ENCODE measurements around the gene KRTAP8-1. TPM values are rescaled to one million over a fixed set of nuclear protein-coding genes. Genes with fewer than 3 reads are reported as not detected.

The KRTAP8-1 gene, protein sequence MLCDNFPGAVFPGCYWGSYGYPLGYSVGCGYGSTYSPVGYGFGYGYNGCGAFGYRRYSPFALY
- not detected in 2 replicates for total RNA-seq (2014; rRNA removed; shearing (Covaris generic))

DNA sequence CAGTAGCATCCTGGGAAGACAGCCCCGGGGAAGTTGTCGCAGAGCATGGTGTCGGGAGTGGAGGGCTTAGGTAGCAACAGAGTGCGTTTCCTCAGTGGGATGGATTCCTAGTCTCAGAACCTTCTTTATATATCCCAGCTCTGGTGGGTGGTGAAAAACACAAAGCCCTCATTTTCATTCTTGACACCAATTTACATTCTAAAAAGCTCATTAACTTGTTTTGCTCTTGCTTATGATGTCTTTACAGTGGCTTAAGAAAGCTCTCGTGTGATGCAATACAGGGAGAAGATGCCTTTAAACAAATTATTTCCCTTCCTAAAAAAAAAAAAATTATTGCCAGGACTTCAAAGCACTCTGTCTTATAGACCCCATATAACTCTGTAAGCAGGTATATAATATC, at the start of gene KRTAP8-1:
Gene KRTAP8-1 (minus strand): TSS at position 101 of the 400 bp plus-strand sequence. CDS start 54 bp downstream, at position 47.
- no peak for DNase-seq (ENCODE audit: low spot score)

DNA sequence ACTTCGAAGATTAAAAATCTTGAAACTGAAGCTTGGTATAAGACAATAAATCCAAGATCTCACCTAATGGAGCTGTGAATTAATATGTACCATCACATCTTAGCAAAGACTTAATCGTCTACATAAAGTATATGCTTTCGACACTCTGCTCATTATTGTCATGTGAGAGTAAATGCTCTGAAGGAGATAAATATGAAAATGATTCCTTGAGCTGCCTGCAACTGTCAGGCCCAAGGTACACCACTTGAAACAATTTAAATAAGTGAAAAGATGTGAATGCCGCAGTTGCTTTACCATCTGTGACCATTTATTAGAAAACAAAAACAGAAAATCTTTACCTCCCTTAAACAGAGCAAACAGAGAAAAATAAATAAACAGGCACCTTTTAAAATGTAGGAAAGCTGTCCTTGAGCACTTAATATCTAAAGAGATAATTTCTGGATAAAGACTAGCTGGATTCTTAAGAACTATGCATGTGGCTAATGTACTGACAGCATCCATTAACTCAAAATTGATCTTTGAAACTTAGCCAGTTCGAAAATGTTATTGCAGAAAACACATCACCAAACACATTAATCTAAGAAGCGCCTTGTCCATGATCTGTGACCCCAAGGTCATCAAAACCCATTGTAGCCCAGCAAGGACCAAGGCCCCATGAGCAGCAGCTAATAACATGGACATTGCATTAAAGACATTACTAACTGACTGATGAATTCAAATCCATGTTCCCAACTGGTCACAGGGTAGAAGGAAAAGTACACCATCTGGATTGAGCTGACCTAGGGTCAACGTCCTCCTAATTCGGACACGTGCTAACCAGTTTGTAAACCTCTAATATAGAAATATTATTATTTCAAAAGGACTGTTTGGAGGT, 34.8 kb upstream of the KRTAP8-1 start:
- DNase-seq (ENCODE audit: low spot score), result no peak

DNA sequence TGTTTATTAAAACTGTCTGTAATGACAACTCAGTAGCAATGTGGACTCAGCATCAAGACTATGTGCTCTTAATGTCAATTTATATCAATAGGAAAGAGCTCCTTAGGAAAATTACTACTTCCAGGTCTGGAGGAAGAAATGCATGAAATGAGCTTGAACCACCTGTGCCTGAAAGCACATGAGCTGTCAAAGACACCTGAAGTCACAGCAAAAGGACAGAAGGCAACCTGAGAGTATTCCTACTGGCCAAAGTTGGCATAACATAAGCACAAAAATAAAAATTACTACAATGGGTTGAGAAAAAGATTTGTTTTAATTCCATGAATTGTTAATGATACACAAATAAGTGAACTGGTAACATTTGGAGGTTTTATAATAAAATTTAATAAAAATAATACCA, 29.9 kb upstream of the KRTAP8-1 start:
- DNase-seq (ENCODE audit: low spot score), result no peak

DNA sequence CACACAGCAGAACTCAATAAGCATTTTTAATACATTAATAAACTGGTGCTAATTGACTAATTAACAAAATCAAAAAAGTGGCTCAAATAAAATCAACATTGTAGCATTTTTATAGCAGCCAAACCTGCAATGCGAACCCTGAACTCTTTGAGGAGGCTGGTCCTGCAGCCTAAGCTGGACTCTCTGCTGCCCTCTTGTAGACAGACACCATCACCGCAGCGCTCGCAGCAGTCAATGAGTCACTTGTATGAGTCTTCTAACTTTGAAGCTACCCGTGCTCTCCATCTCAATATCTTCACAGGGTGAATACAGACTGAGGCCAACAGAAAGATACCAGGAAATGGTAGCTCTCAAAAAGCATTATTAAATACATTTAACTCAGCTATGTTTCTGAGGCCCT, 26.2 kb upstream of the KRTAP8-1 start:
- DNase-seq (ENCODE audit: low spot score), result peak; percentile 36

DNA sequence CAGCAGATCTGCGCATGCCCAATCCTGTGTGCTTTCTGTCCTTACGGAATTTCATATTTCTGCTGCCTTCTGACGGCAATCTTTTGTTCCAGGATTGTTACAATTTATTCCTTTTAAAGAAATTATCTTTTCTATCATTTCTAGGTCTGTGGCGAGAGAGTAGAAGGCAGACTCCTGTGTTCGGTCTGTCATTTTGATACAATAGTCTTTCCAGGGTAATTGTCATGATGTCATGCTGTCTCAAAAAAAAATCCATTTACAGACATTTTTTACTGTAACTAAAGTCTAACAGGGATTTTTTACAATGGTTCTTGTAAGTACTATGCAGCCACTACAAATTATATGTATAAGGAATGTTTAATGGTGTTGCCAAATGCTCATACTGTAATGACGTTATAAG, 25.5 kb upstream of the KRTAP8-1 start:
- DNase-seq (ENCODE audit: low spot score), result no peak

DNA sequence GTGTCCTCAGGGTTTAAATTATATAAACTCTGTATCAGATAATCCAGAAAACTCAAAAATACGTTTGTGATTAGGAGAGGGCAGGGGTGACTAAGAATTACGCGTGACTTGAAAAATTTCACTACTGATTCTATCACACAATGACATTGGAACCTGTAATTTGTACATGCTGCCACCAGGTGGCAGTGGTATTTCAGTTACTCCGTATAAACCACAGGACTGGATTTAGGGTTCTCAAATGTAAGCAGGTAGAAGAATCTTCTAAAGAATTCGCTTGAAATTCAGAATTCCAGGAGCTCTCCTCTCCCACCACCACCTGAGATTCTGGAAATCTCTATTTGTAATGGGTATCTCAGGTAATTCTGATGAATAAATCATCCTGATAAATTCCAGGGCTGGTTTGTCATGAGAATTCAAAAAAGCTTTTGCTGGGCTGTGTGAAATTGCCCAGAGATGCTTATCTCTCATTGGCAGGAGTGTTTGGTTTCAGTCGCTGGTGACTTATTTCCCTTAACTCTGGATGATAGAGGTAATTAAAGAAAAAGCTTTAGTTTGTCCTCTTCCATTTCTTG, 18.2 kb upstream of the KRTAP8-1 start:
- DNase-seq (ENCODE audit: low spot score), result peak; percentile 36

DNA sequence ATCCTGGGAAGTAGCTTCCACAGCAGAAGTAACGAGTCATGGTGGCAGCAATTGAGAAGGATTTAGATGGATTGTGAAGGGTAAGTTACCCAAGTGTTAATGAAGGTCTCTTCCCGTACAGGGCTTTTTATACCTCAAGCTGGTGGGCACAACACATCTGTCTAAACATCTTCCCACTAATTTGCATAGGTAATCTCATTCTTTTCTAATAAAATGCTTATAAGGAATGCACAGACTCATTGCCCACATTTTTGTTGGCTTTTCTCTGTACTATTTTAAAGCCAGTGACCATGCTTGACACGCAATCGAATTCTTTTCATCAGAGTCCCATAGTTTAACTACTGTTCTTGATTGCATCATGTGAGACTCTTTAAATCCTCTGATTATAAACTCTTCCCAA, 16.6 kb upstream of the KRTAP8-1 start, which contains the start of gene KRTAP7-1:
Gene KRTAP7-1 (minus strand): TSS at position 101 of the 400 bp plus-strand sequence. CDS start 61 bp downstream, at position 40.
- no peak for DNase-seq (ENCODE audit: low spot score)

DNA sequence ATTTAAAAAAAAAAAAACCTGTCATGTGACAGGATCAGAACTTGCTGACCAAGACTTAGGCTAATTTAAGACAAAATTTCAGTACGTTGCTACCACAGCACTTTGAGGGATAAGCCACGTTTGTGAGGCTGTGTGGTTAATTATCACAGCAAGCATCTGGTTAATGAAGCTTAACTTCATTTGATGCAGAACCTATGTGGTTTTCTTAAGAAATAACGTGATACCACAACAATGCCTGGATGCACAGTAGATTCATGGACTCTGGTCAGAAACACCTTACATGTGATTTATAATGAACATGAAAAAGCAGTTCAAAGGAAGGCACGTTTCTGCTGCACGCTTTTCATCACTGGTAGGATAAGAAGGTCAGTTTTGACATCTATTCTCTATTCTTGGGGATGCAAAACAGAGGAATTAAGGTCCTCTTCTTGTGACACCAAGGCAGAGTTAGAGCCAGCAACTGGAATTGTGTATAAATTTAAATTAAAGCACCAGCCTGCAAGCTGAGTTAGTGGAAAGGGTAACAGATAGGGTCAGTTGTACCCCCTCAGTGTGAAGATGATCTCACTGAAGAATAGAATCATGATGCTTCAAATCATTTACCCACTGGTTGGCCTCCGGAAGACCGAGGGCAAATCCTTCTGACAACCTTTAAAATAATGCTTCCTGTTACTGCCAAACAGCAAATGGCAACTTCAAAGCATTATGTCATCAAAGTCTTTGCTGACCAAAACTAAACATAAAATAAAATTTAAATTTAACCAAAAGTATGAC, 6.0 kb upstream of the KRTAP8-1 start:
- no peak for DNase-seq (ENCODE audit: low spot score)

DNA sequence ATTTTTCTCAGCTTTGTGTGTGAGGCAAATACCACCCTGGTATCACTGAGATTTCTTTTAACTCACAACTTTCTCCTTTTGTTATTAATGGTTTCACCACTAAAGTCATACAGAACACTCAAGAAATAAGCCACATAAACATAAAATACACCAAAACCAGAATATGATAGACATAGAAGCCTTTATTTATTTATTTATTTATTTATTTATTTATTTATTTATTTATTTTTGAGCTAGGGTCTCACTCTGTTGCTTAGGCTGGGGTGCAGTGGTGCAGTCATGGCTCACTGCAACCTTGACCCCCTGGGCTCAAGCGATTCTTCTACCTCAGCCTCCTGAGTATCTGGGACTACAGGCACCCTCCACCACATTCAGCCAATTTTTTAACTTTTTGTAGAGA, 12.5 kb downstream of the KRTAP8-1 start:
- no peak for DNase-seq (ENCODE audit: low spot score)

DNA sequence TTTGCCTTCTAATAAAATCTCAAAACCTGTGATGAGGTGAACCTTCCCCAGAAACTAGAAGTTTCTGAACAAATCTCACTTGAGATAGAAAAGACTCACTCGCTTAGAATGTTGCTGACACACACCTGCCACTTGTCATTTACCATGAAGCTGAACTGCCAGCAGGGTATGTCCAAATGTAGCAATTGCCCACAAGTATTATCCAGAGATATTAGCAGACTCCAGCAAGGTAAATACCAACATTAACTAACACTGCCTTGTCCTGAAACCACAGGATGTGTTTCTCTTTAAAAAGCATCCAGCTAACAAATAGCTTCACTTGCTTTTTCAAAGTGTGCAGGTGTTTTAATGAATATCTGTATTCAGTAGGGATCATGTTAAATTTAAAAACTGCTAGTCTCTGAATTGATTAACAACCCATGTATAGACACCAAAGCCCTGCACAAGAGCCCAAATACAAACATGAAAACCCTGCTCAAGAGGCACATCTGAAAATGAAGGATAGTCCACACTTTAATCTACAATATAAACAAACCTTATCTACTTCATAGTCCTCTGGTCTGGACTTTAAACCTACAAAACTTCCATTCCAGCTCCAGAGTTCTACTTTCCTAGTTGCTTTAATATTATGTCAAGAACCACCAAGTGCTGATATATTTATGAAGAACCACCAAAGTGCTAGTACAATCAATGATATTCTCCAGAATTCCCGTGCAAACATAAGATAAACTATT, 19.3 kb downstream of the KRTAP8-1 start:
- DNase-seq (ENCODE audit: low spot score), result no peak

DNA sequence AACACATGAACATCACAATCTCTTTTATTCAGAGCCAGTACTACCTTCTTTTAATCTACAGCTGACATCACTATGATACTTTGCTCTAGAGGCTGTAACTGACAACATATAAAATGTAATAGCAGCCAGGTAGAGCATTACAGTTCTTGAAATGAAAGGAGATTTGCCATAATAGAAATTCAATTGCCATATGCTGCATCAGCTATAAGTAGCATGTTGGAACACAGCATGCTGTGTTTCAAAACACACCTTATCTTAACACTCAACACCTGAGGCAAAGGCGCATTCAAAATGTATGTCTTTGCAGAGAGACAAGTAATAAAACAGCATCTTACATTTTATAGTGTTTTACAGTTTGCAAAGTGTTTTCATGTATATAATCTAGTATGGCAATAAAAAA, 33.8 kb downstream of the KRTAP8-1 start:
- no peak for DNase-seq (ENCODE audit: low spot score)

DNA sequence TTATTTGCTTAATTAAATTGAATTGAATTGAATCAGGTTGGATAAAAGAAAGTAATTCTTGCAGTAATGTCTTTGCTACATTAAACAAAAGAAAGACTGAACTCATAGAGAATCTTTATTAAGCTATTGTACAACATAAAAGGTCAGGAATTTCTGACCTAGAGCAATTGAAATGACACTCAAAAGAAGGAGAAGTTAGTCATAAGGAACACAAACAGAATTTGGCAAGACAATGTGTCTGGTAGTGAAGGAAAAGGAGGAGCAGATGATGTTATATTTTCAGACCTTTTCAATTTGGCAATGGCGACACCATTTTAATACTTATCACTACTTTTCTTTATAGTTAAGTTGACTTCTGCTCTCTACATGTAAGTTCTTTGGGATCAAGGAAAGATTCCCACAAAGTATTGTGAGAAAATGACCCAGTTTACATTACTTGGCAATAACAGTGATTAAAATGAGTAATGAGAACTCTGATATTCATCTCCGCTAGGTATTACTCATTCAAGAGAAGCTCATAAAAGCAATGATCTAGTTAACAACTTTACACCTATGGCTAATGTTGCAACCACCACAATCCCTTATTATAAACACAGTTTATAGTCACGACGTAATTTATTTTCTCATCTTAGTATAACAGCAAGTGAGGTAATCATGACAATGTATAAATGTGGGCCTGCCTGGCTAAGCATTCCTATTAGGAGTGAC, 43.2 kb downstream of the KRTAP8-1 start:
- DNase-seq (ENCODE audit: low spot score), result no peak

Small RNA genes lying within 50 kb of the gene (small RNA-seq; reads per million reads assigned to genes)
- gene AP000244.1 (not detected), gene KRTAP8-2P (not detected), gene KRTAP8-3P (not detected)

Other genes with a start within 250 kb of the KRTAP8-1 start
- gene KRTAP22-2, start 222.9 kb downstream of the KRTAP8-1 start, total RNA-seq (2014; rRNA removed; shearing (Covaris generic)), result not detected in 2 replicates
- not detected in 2 replicates for gene KRTAP6-3, start 220.8 kb downstream of the KRTAP8-1 start, total RNA-seq (2014; rRNA removed; shearing (Covaris generic))
- gene KRTAP6-2, start 214.4 kb downstream of the KRTAP8-1 start, total RNA-seq (2014; rRNA removed; shearing (Covaris generic)), result not detected in 2 replicates
- not detected in 2 replicates for gene KRTAP22-1, start 212.2 kb downstream of the KRTAP8-1 start, total RNA-seq (2014; rRNA removed; shearing (Covaris generic))
- not detected in 2 replicates for gene KRTAP6-1, start 199.3 kb downstream of the KRTAP8-1 start, total RNA-seq (2014; rRNA removed; shearing (Covaris generic))
- gene KRTAP20-1, start 196.8 kb downstream of the KRTAP8-1 start, total RNA-seq (2014; rRNA removed; shearing (Covaris generic)), result not detected in 2 replicates
- not detected in 2 replicates for gene KRTAP20-4, start 192.6 kb downstream of the KRTAP8-1 start, total RNA-seq (2014; rRNA removed; shearing (Covaris generic))
- not detected in 2 replicates for gene KRTAP20-2, start 178.1 kb downstream of the KRTAP8-1 start, total RNA-seq (2014; rRNA removed; shearing (Covaris generic))
- gene KRTAP20-3, start 170.4 kb downstream of the KRTAP8-1 start, total RNA-seq (2014; rRNA removed; shearing (Covaris generic)), result not detected in 2 replicates
- not detected in 2 replicates for gene KRTAP21-3, start 94.5 kb downstream of the KRTAP8-1 start, total RNA-seq (2014; rRNA removed; shearing (Covaris generic))
- gene KRTAP21-2, start 66.0 kb downstream of the KRTAP8-1 start, total RNA-seq (2014; rRNA removed; shearing (Covaris generic)), result not detected in 2 replicates
- not detected in 2 replicates for gene KRTAP21-1, start 57.8 kb downstream of the KRTAP8-1 start, total RNA-seq (2014; rRNA removed; shearing (Covaris generic))
- not detected in 2 replicates for gene KRTAP7-1, start 16.5 kb upstream of the KRTAP8-1 start, total RNA-seq (2014; rRNA removed; shearing (Covaris generic))
- not detected in 2 replicates for gene KRTAP11-1, start 68.3 kb upstream of the KRTAP8-1 start, total RNA-seq (2014; rRNA removed; shearing (Covaris generic))
- gene KRTAP19-8, start 225.2 kb upstream of the KRTAP8-1 start, total RNA-seq (2014; rRNA removed; shearing (Covaris generic)), result not detected in 2 replicates